VCaP (cell line): ENCODE measurements around the gene RNF214.
A peak's percentile ranks its signal among the peaks of the same experiment; 100 is the strongest.

ENCODE experiments used
- H3K27ac ChIP-seq: fragments of 450-650 bp; 2 replicates; pipeline ENCODE4 v1.5.1; 2017
- CTCF ChIP-seq: fragments of 450-650 bp; conservative IDR thresholded peaks from 2 replicates; pipeline ENCODE4 v1.5.1; 2017; ENCODE audit warnings: mild to moderate bottlenecking, moderate library complexity

The RNF214 gene

GRCh38 chr11:117316197-117316961 lies 83.9 kb downstream of the RNF214 start, which contains the start of gene BACE1:
Gene BACE1, minus strand, starts transcription at chr11:117316256. Its CDS starts 461 bp downstream, at chr11:117315795.
- peak; percentile 65 for TF ChIP-seq CTCF
- peak within 1 kb of the TSS; percentile 79 for H3K27ac ChIP-seq

DNA sequence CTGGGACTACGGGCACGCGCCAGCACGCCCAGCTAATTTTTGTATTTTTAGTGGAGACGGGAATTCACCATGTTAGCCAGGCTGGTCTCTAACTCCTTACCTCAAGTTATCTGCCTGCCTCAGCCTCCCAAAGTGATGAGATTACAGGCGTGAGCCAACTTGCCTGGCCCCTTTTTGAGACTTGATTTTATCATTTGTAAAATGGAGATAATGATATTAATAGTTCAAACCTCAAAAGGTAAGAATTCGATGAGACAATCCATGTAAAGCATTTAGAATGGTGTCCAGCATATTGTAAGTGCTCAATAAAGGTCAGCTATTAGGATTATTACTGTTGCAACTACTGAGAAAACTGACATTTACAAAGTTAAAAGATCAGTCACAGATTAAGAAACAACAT lies 86.3 kb downstream of the RNF214 start:
- TF ChIP-seq CTCF, result no peak
- H3K27ac ChIP-seq, result no peak overlapping the region

DNA sequence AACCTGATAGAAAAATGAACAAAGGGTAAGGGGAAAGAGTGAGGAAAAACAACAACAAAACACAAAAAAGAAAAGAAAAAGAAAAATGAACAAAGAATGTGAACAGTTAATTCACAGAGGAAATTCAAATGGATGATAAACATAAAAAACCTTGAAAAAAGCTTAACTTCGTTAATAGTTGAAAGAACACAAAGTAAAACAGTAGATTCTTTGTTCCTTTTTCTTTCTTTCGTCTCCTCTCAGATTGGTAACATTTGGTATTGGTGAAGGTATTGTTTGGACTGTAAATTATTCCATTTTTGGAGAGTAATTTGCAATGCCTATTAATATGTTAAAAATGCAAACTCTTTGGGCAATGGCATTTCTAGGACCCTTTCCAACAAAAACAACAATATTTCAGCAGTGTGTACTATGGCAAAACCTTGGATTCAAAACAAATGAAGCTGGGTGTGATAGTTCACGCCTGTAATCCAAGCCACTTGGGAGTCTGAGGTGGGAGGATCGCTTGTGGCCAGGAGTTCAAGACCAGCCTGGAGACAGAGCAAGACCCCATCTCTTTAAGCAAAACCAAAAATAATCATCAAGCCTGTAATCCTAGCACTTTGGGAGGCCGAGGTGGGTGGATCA lies 86.9 kb downstream of the RNF214 start:
- no peak overlapping the region for H3K27ac ChIP-seq
- no peak for TF ChIP-seq CTCF

GRCh38 chr11:117327255-117327566 lies 94.7 kb downstream of the RNF214 start:
- H3K27ac ChIP-seq, result peak overlapping the region; percentile 84

GRCh38 chr11:117327567-117328374 lies 95.3 kb downstream of the RNF214 start, which contains the start of gene CEP164:
Gene CEP164, plus strand, starts transcription at chr11:117327854. Its CDS starts 10,733 bp downstream, at chr11:117338587.
- H3K27ac ChIP-seq, result peak within 1 kb of the TSS; percentile 84
- TF ChIP-seq CTCF, result no peak

- peak overlapping the region; percentile 84 for H3K27ac ChIP-seq
- TF ChIP-seq CTCF, result no peak
Measured at GRCh38 chr11:117328375-117329010, 96.0 kb downstream of the RNF214 start.

- H3K27ac ChIP-seq, result no peak overlapping the region
- no peak for TF ChIP-seq CTCF
Measured at GRCh38 chr11:117332843-117333242, 100.4 kb downstream of the RNF214 start.
